HG02588 (cell line): Measurements from ENCODE around the gene MOGAT1.
"Not testable (repeated sequence)": the region's sequence is repeated elsewhere in the genome, so short reads cannot be mapped to it uniquely, and the experiment has no call there.

Experiments used
- ATAC-seq: cut with Tn5 transposase; IDR thresholded peaks from one replicate; pipeline ENCODE4 v1.9.1; 2021; ENCODE audit warnings: mild to moderate bottlenecking, moderate library complexity; ENCODE audit not compliant: unreplicated experiment

The MOGAT1 gene

GRCh38 chr2:222709191-222709891 is 37.9 kb downstream of the MOGAT1 start:
- ATAC-seq = no peak

GRCh38 chr2:222710736-222711135 is 39.3 kb downstream of the MOGAT1 start:
- ATAC-seq = no peak

GRCh38 chr2:222711315-222711940 is 40.0 kb downstream of the MOGAT1 start:
- no peak for ATAC-seq

- ATAC-seq = no peak
Measured at GRCh38 chr2:222713002-222713401, 41.5 kb downstream of the MOGAT1 start.

GRCh38 chr2:222714361-222715241 is 43.1 kb downstream of the MOGAT1 start:
- no peak for ATAC-seq

- ATAC-seq = no peak
Measured at GRCh38 chr2:222715742-222716141, 44.3 kb downstream of the MOGAT1 start.

- not testable (repeated sequence) for ATAC-seq
Measured at GRCh38 chr2:222719787-222720186, 48.3 kb downstream of the MOGAT1 start.

- not testable (repeated sequence) for ATAC-seq
Measured at GRCh38 chr2:222721597-222721996, 50.1 kb downstream of the MOGAT1 start.

GRCh38 chr2:222722327-222722946 is 51.0 kb downstream of the MOGAT1 start:
- peak; percentile 94 for ATAC-seq

GRCh38 chr2:222724208-222724607 is 52.8 kb downstream of the MOGAT1 start:
- ATAC-seq = no peak

GRCh38 chr2:222728621-222729020 is 57.2 kb downstream of the MOGAT1 start:
- no peak for ATAC-seq

GRCh38 chr2:222730366-222730999 is 59.0 kb downstream of the MOGAT1 start:
- ATAC-seq = peak; percentile 62

GRCh38 chr2:222731201-222731621 is 59.8 kb downstream of the MOGAT1 start:
- ATAC-seq = no peak

GRCh38 chr2:222732489-222733178 is 61.2 kb downstream of the MOGAT1 start:
- no peak for ATAC-seq

GRCh38 chr2:222733470-222733845 is 62.0 kb downstream of the MOGAT1 start:
- no peak for ATAC-seq

GRCh38 chr2:222733846-222734702 is 62.6 kb downstream of the MOGAT1 start:
- no peak for ATAC-seq

GRCh38 chr2:222734703-222735014 is 63.2 kb downstream of the MOGAT1 start:
- ATAC-seq = peak; percentile 68

- ATAC-seq = no peak
Measured at GRCh38 chr2:222736301-222736700, 64.8 kb downstream of the MOGAT1 start.

GRCh38 chr2:222736924-222737323 is 65.5 kb downstream of the MOGAT1 start:
- ATAC-seq = no peak
